IMR-90 (cell line): ENCODE data around the gene FAM117B. TPM values are rescaled to one million over a fixed set of nuclear protein-coding genes. Genes with fewer than 3 reads are reported as not detected.

ENCODE experiments used
- ATAC-seq: fragments of 200-7000 bp; cut with Tn5 transposase; 2 replicates; pipeline ENCODE4 v1.9.1; 2020; ENCODE audit warnings: low read depth, mild to moderate bottlenecking, moderate library complexity
- BruUV-seq: library from RNA; stranded (reverse); fragments of 400-500 nt; replicated peaks from 2 replicates; lab custom pipeline; 2021; lab: Mats Ljungman, UMichigan
- CTCF ChIA-PET: fragments of 300-600 bp; formaldehyde crosslinking; extraction: SDS; loops from one replicate; lab custom pipeline; 2021; ENCODE audit warnings: antibody characterized with exemption; lab: Yijun Ruan, JAX
- POLR2A ChIA-PET: fragments of 300-600 bp; sonication (Branson Sonifier 250); formaldehyde crosslinking; loops from one replicate; lab custom pipeline; 2022; ENCODE audit warnings: antibody characterized with exemption; ENCODE audit not compliant: unreplicated experiment; lab: Charles Lee
- DNase-seq: peaks from one replicate; pipeline ENCODE4 v3.0.0; 2013
- H2AFZ ChIP-seq: replicated peaks from 2 replicates; pipeline ENCODE3; 2013; ENCODE audit warnings: low read length, mild to moderate bottlenecking; ENCODE audit not compliant: poor library complexity
- H2AK5ac ChIP-seq: 2 replicates; pipeline ENCODE4 v1.6.1; 2013; ENCODE audit warnings: low read depth, low read length, inconsistent platforms
- H2AK9ac ChIP-seq: replicated peaks from 2 replicates; pipeline ENCODE3; 2013; ENCODE audit warnings: mild to moderate bottlenecking, low read depth, low read length, moderate library complexity; ENCODE audit not compliant: poor library complexity
- H2BK120ac ChIP-seq: 2 replicates; pipeline ENCODE4 v1.6.1; 2013; ENCODE audit warnings: low read depth, low read length, inconsistent platforms
- H2BK15ac ChIP-seq: 3 replicates; pipeline ENCODE4 v1.6.1; 2013; ENCODE audit warnings: low read depth, low read length, inconsistent platforms
- H2BK20ac ChIP-seq: 2 replicates; pipeline ENCODE4 v1.6.1; 2013; ENCODE audit warnings: low read depth, mild to moderate bottlenecking, inconsistent platforms, low read length, moderate library complexity
- H2BK5ac ChIP-seq: 2 replicates; pipeline ENCODE4 v1.6.1; 2013; ENCODE audit warnings: mild to moderate bottlenecking, low read depth, low read length, inconsistent platforms; ENCODE audit not compliant: poor library complexity, severe bottlenecking
- H3K14ac ChIP-seq: replicated peaks from 2 replicates; pipeline ENCODE4 v1.6.1; 2013; ENCODE audit warnings: low read depth, low read length, inconsistent platforms
- H3K18ac ChIP-seq: 2 replicates; pipeline ENCODE4 v1.6.1; 2013; ENCODE audit warnings: low read depth, low read length, control low read depth
- H3K23ac ChIP-seq: 2 replicates; pipeline ENCODE4 v1.6.1; 2013; ENCODE audit warnings: low read depth, low read length, inconsistent platforms
- H3K27ac ChIP-seq: 2 replicates; pipeline ENCODE4 v1.5.1; 2013; ENCODE audit warnings: mild to moderate bottlenecking, control low read depth, low read length; ENCODE audit not compliant: insufficient read depth
- H3K27me3 ChIP-seq: 2 replicates; pipeline ENCODE4 v1.6.1; 2013; ENCODE audit warnings: low read length; ENCODE audit not compliant: control insufficient read depth, insufficient read depth
- H3K36me3 ChIP-seq: 2 replicates; pipeline ENCODE4 v1.6.1; 2013; ENCODE audit warnings: low read length, mixed read lengths; ENCODE audit not compliant: control insufficient read depth, insufficient read depth
- H3K4ac ChIP-seq: 2 replicates; pipeline ENCODE4 v1.6.1; 2013; ENCODE audit warnings: low read depth, low read length, inconsistent platforms
- H3K4me1 ChIP-seq: 2 replicates; pipeline ENCODE4 v1.6.1; 2013; ENCODE audit warnings: low read length, mixed read lengths; ENCODE audit not compliant: control insufficient read depth, insufficient read depth
- H3K4me2 ChIP-seq: 2 replicates; pipeline ENCODE4 v1.6.1; 2013; ENCODE audit warnings: low read depth, mild to moderate bottlenecking, control low read depth, low read length, moderate library complexity
- H3K4me3 ChIP-seq: 2 replicates; pipeline ENCODE4 v1.5.1; 2013; ENCODE audit warnings: low read depth, mild to moderate bottlenecking, control low read depth, low read length, moderate library complexity; ENCODE audit not compliant: insufficient read depth
- H3K56ac ChIP-seq: 2 replicates; pipeline ENCODE4 v1.6.1; 2013; ENCODE audit warnings: low read length, inconsistent platforms; ENCODE audit not compliant: insufficient read depth; ENCODE audit errors: extremely low read depth
- H3K79me1 ChIP-seq, 2 experiments: 2 replicates each; pipeline ENCODE4 v1.6.1; 2013; ENCODE audit warnings: low read length in 2 of 2, inconsistent platforms in 1 of 2, low read depth in 1 of 2
- H3K9ac ChIP-seq: 2 replicates; pipeline ENCODE4 v1.6.1; 2013; ENCODE audit warnings: low read depth, low read length, control low read depth
- H3K9me1 ChIP-seq: 2 replicates; pipeline ENCODE4 v1.6.1; 2013; ENCODE audit warnings: low read length, inconsistent platforms; ENCODE audit not compliant: insufficient read depth
- H3K9me3 ChIP-seq: 2 replicates; pipeline ENCODE4 v1.6.1; 2013; ENCODE audit warnings: low read length; ENCODE audit not compliant: control insufficient read depth, insufficient read depth
- H4K20me1 ChIP-seq: 2 replicates; pipeline ENCODE4 v1.6.1; 2013; ENCODE audit warnings: low read length, inconsistent platforms; ENCODE audit not compliant: insufficient read depth
- H4K5ac ChIP-seq: 2 replicates; pipeline ENCODE4 v1.6.1; 2013; ENCODE audit warnings: mild to moderate bottlenecking, low read depth, low read length, control low read depth
- H4K8ac ChIP-seq, 2 experiments: 2 replicates each; pipeline ENCODE4 v1.6.1; 2013; ENCODE audit warnings: low read depth in 2 of 2, low read length in 2 of 2, control low read depth in 1 of 2, inconsistent platforms in 1 of 2
- H4K91ac ChIP-seq: 2 replicates; pipeline ENCODE4 v1.6.1; 2013; ENCODE audit warnings: low read depth, low read length, inconsistent platforms; ENCODE audit not compliant: insufficient read depth
- BHLHE40 ChIP-seq: fragments of 150-350 bp; IDR thresholded peaks from 2 replicates; pipeline ENCODE4 v1.6.1; 2016; ENCODE audit warnings: mild to moderate bottlenecking, low read depth, low read length
- CEBPB ChIP-seq: IDR thresholded peaks from 2 replicates; pipeline ENCODE4 v1.6.1; 2012; ENCODE audit warnings: low read depth, low read length, improper control_type of control experiment
- CHD1 ChIP-seq: IDR thresholded peaks from 2 replicates; pipeline ENCODE4 v1.6.1; 2012; ENCODE audit warnings: low read depth, low read length, improper control_type of control experiment
- CTCF ChIP-seq: conservative IDR thresholded peaks from 2 replicates; pipeline ENCODE4 v1.5.1; 2012; ENCODE audit warnings: mild to moderate bottlenecking, low read depth, low read length, improper control_type of control experiment
- ELK1 ChIP-seq: fragments of 150-350 bp; IDR thresholded peaks from 2 replicates; pipeline ENCODE4 v1.6.1; 2016; ENCODE audit warnings: low read depth, mild to moderate bottlenecking, low read length, moderate library complexity, borderline replicate concordance
- FOS ChIP-seq: fragments of 150-350 bp; IDR thresholded peaks from 2 replicates; pipeline ENCODE4 v1.6.1; 2016; ENCODE audit warnings: low read depth, low read length
- MAFK ChIP-seq: IDR thresholded peaks from 2 replicates; pipeline ENCODE4 v1.6.1; 2012; ENCODE audit warnings: low read depth, low read length, improper control_type of control experiment
- MAZ ChIP-seq: IDR thresholded peaks from 2 replicates; pipeline ENCODE4 v1.6.1; 2012; ENCODE audit warnings: low read depth, mild to moderate bottlenecking, low read length, improper control_type of control experiment, moderate library complexity, borderline replicate concordance
- MXI1 ChIP-seq: IDR thresholded peaks from 2 replicates; pipeline ENCODE4 v1.6.1; 2012; ENCODE audit warnings: low read depth, mild to moderate bottlenecking, low read length, moderate library complexity, borderline replicate concordance
- NFE2L2 ChIP-seq: fragments of 150-350 bp; IDR thresholded peaks from 2 replicates; pipeline ENCODE4 v1.6.1; 2016; ENCODE audit warnings: low read depth, mild to moderate bottlenecking, low read length
- POLR2A ChIP-seq: IDR thresholded peaks from 2 replicates; pipeline ENCODE4 v1.6.1; 2012; ENCODE audit warnings: mild to moderate bottlenecking, low read depth, low read length
- RAD21 ChIP-seq: IDR thresholded peaks from 2 replicates; pipeline ENCODE4 v1.6.1; 2012; ENCODE audit warnings: low read length, improper control_type of control experiment
- RCOR1 ChIP-seq: IDR thresholded peaks from 2 replicates; pipeline ENCODE4 v1.6.1; 2012; ENCODE audit warnings: mild to moderate bottlenecking, low read length, improper control_type of control experiment; ENCODE audit not compliant: insufficient replicate concordance
- RFX5 ChIP-seq: IDR thresholded peaks from 2 replicates; pipeline ENCODE4 v1.8.0; 2012; ENCODE audit warnings: low read depth, mild to moderate bottlenecking, low read length, moderate library complexity
- SMC3 ChIP-seq: fragments of 150-350 bp; IDR thresholded peaks from 2 replicates; pipeline ENCODE4 v1.6.1; 2016; ENCODE audit warnings: low read depth, mild to moderate bottlenecking, antibody characterized with exemption, low read length, moderate library complexity
- USF2 ChIP-seq: fragments of 150-350 bp; IDR thresholded peaks from 2 replicates; pipeline ENCODE4 v1.6.1; 2017; ENCODE audit warnings: mild to moderate bottlenecking, antibody characterized with exemption, low read length, low read depth
- WGBS, 2 experiments: methylation state at CpG; one replicate each; pipeline versions ENCODE4 v1.1.5 to v1.1.7; 2013; ENCODE audit warnings: missing lambda C conversion rate in 2 of 2; ENCODE audit not compliant: insufficient read length in 1 of 2; ENCODE audit errors: extremely low coverage in 2 of 2; 5-methylcytosine and 5-hydroxymethylcytosine counted together
- dilution Hi-C: fragments of 300-500 bp; cut with HindIII; formaldehyde crosslinking; loops from one replicate; pipeline ENCODE4 v1.14.3; 2018; ENCODE audit warnings: low sequenced_read_pairs; ENCODE audit not compliant: unreplicated experiment
- in situ Hi-C: fragments of 300-500 bp; cut with MboI; formaldehyde crosslinking; loops from 3 replicates; pipeline ENCODE4 v1.14.3; 2019; ENCODE audit warnings: low sequenced_read_pairs, inconsistent platforms, mixed read lengths
- intact Hi-C: fragments of 100-400 bp; cut with micrococcal nuclease; formaldehyde crosslinking; loops from 2 replicates; pipeline ENCODE4 v1.10.0; 2022
- polyA plus RNA-seq, 3 experiments: library from polyadenylated mRNA; depleted of rRNA; stranded (reverse); fragments of >200 nt; gene quantifications; 2 replicates each; pipeline ENCODE4 v1.2.3, GENCODE V29; 2012; ENCODE audit warnings: low replicate concordance in 1 of 3
- total RNA-seq: library from RNA; depleted of rRNA; stranded (reverse); fragments of >200 nt; gene quantifications from 2 replicates; pipeline ENCODE4 v1.2.3, GENCODE V29; 2012

The FAM117B gene
- total and polyA plus RNA-seq, 2 of the 4 experiments (the other 2 are of a cell fraction), result 0.54 to 0.79 TPM

GRCh38 chr2:202660796-202661195 lies 26.0 kb downstream of the FAM117B start:
- ATAC-seq (no peak), DNase-seq (no peak)
- Histone ChIP-seq H2BK20ac (no peak overlapping the region), H3K4me1 (no peaks in the 10 kb centered on the region), H2AK9ac (no peak overlapping the region), H4K5ac (no peak overlapping the region), H3K9me3 (no peaks in the 10 kb centered on the region), H2BK5ac (no peak overlapping the region), H2BK15ac (no peak overlapping the region), H3K27me3 (no peaks in the 10 kb centered on the region), H3K4me3 (no peak overlapping the region), H2BK120ac (no peak overlapping the region), H3K23ac (no peak overlapping the region), H3K36me3 (no peaks in the 10 kb centered on the region), H3K18ac (no peak overlapping the region), H3K4me2 (no peak overlapping the region), H3K27ac (no peak overlapping the region), H3K56ac (no peak overlapping the region), H3K79me1 (no peaks in the 10 kb centered on the region; a peak in 2 of 4 replicates), H2AFZ (no peak overlapping the region), H3K9ac (no peak overlapping the region), H4K20me1 (no peaks in the 10 kb centered on the region), H3K4ac (no peak overlapping the region), H4K91ac (no peak overlapping the region), H3K14ac (no peak overlapping the region), H4K8ac (no peak overlapping the region), H2AK5ac (no peak overlapping the region), H3K9me1 (no peaks in the 10 kb centered on the region)
- dilution Hi-C loops, result no loop called here
- no peak for TF ChIP-seq USF2
- TF ChIP-seq FOS, result no peak
- no peak for TF ChIP-seq RCOR1
- no peak for TF ChIP-seq CTCF
- TF ChIP-seq NFE2L2, result no peak
- TF ChIP-seq MAFK, result no peak
- no peak for TF ChIP-seq POLR2A
- TF ChIP-seq CEBPB, result no peak
- no peak for TF ChIP-seq MXI1
- no peak for TF ChIP-seq RFX5
- TF ChIP-seq RAD21, result no peak
- no peak for TF ChIP-seq BHLHE40
- no peak for TF ChIP-seq MAZ
- TF ChIP-seq CHD1, result no peak
- TF ChIP-seq SMC3, result no peak
- TF ChIP-seq ELK1, result no peak
- ChIA-PET POLR2A (no interaction called here), CTCF (no interaction called here)
- no CpG with 5 or more reads among the region's 2 CpGs for WGBS, 2 experiments
- in situ Hi-C loops, result no loop called here
- intact Hi-C loops, result no loop called here
- no TSS peak for BruUV-seq
